Measurements from ENCODE around the gene NDRG4.

NDRG4 gene, protein sequence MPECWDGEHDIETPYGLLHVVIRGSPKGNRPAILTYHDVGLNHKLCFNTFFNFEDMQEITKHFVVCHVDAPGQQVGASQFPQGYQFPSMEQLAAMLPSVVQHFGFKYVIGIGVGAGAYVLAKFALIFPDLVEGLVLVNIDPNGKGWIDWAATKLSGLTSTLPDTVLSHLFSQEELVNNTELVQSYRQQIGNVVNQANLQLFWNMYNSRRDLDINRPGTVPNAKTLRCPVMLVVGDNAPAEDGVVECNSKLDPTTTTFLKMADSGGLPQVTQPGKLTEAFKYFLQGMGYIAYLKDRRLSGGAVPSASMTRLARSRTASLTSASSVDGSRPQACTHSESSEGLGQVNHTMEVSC

DNA sequence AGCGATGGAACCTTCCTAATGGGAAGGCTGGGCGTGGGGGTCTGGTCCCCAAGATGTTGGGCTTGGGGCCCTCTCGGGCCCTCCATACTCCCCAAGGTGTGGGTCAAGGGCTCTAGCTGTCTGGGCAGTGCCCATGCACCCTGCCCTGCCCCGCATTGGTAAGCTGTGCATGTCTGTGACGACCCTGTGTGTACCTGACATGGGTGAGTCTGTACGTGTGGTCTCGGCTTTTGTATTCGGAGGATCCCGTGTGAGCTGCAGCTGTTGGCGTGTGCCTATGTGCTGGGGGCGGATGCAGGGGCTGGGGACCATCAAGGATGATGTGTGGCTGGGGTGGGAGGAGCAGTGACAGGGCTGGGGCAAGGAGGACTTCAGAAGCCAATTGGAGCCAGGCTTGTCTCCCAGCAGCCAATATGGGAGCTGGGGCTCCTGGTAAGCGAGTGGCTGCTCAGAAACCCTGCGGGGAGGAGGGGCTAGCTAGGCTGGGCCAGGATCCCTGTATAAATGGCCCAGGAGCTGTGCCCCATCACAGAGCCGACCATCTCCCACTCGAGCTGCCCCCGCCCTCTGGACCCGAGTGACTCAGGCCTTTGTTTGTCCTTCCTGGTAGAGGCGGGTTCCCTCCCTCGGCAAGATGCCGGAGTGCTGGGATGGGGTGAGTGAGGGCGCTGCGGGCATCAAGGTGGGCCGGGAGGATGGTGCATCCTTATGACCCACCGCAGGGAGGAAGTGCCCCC lies at the start of gene NDRG4:
NDRG4 (plus strand) TSS at position 529 of the 737 bp plus-strand sequence; CDS start at position 635, 106 bp downstream.
- DNase-seq, result no peak

DNA sequence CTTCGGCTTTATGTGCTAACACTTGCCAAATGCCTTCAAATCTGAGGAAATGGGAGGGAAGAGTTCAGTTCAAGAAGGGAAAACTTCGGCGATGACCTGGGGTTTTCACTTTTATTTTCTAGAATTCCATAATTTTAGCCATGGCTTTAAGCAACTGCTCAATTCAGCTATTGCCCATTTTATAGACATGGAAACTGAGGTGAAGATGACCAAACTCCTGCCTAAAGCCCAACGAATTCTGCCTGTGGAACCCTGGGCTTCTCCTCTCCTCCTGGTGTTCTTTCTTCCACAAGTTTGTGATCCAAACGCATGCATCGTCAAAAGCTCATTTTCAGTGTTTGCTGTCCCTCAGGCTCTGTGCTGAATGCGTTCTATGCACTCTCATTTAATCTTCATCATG lies 49.4 kb upstream of the NDRG4 start:
- no peak for DNase-seq

DNA sequence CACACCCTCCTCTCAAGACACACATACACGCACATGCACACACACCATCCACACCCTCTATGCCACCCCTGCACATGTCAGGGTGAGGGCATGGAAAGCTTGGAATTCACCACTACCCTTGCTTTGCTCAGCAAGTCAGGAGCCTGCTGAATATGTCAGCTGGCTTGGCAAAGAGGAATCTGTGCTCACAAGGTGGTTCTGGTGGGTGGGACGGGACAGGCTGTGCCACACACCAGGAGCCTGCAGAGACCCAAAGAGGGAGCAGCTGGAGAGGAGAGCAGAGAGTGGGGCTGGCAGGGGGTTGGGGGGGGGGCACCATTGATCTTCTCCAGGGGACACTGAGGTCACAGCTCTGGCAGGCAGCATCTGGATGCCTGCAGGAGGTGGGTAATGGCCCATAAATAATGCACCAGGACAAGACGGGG lies 48.7 kb upstream of the NDRG4 start:
- no peak for DNase-seq

DNA sequence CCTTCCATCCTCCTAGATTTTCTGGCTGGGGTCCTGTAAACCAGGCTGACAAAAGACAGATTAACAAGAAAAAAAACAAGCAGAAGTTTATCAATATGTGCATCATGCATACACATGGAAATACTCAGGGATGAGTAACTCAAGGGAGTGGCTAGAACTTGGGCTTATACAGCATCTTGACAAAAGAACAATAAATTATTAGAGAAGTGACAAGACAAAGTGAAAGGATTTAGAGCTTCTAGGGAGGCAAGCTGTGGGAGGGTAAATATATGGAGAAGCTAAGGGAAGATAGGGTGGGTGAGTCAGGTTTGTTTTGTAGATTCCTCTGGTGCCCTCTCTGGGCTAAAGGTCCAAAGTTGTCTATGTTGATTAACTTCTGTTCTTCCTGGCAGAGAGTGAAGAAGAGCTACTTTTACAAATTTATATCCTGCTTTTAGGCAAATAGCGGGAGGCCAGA lies 48.0 kb upstream of the NDRG4 start:
- DNase-seq, result no peak

DNA sequence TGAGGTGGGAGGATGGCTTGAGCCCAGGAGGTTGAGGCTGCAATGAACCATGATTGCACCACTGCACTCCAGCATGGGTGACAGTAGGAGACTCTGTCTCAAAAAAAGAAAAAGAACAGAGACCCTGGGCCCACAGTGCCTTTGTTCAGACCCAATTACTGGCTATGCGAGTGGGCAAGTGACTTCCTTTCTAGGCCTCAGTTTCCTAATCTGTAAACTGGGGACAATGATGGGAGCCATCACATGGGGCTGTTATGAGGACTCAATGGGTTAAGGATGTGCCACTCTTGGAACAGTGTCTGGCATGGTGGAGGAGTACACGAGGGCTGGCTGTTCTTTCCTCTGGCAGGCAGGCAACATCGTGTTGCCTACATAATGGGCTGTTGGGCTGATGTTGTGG lies 47.3 kb upstream of the NDRG4 start:
- no peak for DNase-seq

DNA sequence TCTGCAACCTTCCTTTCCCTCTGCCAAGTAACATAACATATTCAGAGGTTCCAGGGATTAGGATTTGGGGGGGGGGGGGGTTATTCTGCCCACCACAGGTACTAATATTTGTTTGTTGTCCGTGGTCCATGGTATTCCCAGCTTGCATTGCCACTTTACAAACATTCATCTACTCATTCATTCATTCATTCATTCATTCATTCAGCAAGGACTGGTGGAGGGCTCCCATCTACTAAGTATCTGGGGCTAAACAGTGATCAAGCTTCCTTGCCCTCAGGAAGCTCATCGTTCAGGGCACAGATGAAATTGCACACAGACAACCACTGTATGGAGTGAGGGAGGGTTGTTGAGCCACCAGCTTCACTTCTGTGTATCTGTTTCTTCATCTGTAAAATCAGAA lies 45.8 kb upstream of the NDRG4 start:
- no peak for DNase-seq

DNA sequence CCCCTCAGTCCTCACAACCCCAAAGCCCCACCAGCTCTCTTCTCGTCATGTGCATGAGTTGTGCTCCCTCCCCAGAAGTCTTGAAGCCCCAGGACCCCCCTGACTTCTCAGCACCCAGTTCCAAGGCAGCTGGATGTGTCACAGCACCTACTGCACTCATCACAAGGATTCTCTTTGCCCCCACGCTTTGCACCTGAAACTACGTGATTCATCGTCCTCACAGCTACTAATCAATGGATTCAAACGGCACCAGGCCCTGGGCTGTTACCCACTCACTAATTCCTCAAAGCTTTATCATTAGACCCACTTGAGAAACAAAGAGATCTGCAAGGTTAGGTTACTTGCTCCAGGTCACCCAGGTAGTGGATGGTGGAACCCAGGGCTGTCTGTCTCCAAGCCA lies 45.1 kb upstream of the NDRG4 start:
- no peak for DNase-seq

DNA sequence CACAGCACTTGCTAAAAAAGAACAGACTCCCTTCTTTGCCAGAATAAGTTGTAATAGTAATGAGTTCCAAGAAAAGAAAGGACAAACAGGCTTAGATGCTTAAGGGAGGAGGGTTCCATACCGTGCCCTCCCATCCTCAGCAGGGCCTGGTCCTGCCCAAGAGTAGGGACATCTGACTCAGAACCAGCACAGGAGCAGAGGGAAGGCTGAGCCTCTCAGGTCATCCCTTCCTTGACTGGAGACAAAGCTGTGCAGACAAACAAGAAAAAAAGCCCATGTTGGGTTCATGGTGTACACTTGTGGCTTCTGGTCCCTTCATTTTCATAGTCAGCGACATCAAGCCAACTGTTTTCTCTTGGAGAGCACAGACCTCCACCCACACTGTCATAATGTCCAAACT lies 44.2 kb upstream of the NDRG4 start:
- DNase-seq, result no peak

DNA sequence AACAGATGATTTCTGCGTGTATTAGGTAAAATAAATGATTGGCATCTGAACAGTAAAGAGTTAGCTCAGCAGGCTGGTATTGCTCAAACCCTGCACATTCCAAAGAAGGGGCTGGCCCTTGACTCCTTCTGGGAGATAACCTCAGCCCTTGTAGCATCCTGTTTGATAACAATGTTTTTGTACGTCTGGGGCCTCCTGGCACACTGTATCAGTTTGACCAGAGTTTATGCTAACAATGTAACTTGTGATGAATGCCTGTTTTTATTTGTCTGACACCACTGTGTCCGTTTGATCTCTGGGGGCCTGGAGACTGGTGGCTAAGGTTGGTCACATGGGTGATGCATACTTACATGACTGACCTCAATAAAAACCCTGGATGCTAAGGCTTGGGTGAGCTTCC lies 43.8 kb upstream of the NDRG4 start:
- DNase-seq, result no peak

DNA sequence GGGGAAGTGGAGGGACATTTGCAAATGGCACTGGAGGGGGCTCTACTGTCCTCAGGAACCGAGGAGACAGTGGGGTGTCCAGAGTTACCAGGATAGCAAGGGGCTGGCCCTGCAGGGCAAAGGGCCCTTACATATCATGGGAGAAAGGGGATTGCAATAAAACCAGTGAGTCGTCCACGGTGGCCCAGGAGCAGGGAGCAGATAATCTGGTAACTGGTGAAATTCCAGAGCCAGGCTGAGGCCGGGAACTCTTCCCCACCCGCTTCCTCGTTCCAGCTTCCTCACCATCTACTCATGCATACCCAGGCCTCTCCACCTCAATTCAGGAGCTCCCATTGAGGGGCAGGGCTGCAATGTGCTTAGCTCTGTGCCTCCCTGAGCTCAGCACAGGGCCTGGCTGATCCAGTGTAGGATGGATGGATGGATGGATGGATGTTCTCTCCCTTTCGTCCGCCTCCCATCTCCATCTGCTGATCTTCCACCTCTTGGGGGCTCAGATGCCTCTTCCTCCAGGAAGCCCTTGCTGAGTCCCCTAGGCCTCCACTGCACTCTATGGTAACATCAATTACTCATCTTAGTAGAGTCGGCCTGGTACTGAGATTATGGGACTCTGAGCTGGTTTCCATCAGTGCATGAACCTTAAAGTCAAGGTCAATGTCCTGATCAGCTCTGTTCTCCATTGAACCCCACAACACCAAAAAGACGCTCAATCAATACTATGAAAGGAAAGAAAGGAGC lies 41.2 kb upstream of the NDRG4 start:
- no peak for DNase-seq

DNA sequence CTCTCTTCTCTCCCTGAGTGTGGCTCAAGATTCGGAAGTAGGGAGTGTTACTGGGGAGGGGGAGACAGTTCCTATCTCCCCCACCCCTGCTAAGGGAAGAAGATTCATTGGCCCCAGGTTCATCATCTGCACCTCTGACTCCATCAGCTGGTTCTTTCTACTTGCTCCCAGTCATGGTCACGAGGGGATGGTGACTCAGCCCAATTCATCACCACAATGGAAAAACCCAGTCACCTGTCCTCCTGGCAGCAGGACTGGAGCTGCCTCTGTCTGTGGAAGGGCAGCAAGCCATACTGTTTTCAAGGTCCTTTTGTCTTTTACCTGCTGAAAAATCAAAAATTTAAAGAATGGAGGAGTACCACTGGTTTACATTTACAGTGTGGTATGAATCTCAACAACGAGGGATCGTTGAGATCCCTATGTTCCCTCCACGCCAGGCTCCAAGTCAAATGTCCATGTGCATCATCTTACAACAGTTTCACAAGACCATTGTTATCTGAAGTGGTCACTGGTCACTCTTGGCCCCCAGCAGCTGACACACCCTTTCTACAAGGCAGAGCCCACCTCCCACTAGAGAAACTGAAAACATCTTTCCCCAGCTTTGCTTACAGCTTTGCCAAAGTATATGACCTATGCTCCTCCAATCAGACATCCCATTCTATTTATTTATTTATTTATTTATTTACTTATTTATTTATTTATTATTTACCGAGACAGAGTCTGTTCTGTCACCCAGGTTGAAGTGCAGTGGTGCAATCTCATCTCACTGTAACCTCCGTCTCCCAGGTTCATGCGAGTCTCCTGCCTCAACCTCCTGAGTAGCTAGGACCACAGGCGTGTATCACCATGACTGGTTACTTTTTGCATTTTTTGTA lies 40.4 kb upstream of the NDRG4 start:
- DNase-seq, result no peak

DNA sequence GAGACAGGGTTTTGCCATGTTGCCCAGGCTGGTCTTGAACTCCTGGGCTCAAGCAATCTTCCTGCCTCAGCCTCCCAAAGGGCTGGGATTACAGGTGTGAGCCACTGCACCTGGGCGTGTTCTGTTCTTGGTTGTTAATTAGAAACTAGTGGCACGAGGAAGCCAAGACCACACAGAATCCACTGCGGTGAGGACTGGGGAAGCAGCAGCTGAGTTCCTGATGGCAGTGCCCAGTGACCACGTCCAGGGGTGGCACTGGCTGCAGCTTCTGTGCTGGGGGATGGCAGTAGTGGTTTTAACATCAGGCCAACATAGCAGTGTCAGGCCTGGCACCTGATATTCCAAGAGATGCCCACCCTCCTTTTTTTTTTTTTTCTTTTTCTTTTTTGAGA lies 39.7 kb upstream of the NDRG4 start:
- no peak for DNase-seq

DNA sequence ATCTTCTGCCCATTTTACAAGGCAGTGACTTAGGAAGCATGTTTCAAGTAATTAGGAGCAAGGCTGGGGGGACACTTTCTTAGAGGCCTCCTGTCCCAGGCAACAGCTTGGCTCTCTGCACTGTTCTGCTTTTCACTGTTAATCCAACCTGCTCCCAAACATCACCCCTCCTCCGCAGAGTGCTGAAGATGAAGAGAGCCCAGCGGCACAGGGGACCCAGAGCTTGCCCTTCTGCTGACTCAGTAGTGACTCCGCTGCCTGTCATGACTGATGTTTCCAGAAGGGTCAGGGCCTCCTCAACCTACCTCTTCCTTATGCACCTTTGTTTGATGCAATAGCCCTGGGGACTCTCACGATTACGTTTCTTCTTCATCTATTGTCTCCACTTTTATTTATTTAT lies 38.9 kb upstream of the NDRG4 start:
- DNase-seq, result no peak

DNA sequence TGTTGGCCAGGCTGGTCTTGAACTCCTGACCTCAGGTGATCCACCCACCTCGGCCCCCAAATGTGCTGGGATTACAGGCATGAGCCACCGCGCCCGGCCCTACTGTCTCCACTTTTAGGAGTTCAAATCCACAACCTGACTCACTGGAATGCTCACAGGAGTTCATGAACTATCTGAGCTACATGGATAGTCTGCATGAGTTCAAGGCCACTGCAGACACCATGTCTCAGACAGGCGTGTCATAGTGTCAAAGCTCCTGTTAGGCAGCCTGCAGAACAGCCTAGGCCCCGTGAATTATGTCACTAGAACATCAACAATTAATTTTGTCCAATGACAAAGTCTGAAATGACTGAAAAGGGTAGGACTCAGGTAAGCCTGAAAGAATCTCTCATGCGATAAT lies 38.3 kb upstream of the NDRG4 start:
- DNase-seq, result no peak

DNA sequence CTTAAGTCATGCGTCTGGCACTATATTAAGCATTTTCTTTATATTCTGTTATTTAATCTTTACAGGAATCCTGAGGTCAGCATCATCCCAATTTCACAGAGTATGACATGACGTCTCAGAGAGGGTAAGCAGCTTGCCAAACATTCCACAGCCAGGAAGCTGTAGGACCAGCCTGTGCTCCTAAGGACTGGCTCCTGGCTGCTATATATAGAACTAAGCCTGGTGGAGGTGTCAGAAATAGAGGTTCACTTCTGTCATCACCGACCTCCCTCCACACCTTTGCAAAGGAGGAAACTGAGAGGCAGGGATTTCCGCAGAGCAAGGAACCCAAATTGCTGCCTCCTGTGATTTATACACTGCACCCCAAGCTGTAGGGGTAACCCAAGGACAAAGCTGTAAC lies 37.9 kb upstream of the NDRG4 start:
- DNase-seq, result no peak

DNA sequence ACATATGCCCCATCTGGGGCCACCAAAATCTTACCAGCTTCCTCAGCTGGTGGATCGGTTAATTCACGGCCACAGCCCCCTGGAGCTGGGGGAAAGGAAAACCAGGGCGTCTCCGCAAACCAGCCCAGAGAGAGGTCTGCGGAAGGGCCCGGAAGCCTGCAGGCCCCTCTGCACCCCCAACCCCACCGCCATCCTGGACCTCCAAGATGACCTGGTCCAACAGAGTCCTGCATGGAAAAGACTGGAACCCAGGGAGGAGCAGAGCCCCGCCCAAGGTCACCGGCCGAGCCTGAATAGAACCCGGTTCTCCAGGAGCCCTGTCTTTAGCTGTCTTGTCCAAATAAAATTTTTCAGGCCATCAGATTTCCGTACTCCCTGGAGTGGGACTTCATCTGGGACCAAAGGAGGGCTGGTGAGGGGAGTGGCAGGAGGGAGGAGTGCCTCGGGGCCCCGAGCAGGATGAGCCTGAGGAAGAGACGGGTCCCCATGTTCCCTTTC lies 37.4 kb upstream of the NDRG4 start:
- DNase-seq, result no peak

DNA sequence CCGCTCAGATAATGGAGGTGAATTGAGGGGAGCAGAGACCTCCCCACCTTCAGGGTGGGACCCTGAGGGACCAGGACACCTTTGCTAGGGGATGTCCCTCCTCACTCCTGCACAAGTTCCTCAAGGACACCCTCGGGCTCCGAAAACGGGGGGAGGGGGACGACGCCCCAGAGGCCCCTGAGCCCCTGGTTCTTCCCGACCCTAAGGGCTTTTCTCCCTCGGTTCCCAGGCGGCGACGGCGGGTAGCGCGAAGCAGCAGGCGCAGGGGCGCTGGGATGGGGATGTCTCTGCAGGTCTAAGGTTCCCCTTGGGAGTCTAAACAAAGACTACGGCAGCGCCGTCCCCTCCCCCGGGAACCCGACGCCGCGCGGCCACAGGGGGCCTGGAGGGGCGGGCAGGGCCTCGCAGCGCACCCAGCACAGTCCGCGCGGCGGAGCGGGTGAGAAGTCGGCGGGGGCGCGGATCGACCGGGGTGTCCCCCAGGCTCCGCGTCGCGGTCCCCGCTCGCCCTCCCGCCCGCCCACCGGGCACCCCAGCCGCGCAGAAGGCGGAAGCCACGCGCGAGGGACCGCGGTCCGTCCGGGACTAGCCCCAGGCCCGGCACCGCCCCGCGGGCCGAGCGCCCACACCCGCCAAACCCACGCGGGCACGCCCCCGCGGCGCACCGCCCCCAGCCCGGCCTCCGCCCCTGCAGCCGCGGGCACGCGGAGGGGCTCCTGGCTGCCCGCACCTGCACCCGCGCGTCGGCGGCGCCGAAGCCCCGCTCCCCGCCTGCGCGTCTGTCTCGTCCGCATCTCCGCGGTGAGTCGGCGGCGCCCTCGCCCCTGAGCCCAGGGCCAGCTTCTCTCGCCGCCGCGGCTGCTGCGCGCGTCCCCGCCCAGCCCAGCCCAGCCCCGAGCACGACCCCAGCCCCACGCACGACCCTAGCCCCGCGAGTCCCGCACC lies 36.7 kb upstream of the NDRG4 start:
- no peak for DNase-seq

DNA sequence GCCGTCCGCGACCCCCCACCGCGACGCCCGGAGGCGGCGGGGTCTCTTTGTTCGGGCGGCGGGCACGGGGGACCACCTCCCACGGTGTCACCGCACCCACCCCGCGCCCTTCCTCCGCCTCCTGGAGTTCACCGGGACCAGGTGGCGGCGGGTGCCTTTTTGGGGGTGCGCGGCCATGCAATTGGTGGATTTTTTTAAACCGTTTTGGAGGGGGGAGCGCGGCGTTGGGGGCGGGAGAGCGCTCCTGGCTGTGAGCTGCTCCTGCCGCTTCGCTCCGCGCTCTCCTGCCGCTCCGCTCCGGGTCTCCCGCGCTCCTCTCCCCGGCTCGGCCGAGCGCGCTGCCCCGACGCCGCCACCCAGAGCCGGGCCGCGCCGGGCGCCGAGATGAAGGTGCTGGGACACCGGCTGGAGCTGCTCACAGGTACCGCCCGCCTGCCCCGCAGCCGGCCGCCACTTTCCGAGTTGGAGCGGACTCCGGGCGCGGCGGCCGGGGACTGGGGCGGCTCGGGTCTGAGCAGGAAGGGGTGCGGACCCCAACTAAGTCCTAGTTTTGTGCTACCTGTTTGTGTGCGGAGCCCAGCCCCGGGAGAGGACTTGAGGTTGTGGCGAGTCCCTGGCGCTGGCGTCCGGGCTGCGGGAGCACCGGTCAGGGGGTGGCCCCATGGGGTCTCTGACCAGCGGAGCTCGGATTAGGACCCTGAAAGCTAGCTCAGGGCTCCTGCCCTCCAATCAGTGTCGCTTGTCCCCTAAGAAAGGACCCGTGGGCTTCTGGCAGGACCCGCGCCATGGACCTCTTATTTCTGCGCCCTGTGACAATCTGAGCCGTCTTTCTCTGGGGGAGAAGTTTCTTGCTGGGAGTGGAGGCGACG lies 35.7 kb upstream of the NDRG4 start:
- no peak for DNase-seq

DNA sequence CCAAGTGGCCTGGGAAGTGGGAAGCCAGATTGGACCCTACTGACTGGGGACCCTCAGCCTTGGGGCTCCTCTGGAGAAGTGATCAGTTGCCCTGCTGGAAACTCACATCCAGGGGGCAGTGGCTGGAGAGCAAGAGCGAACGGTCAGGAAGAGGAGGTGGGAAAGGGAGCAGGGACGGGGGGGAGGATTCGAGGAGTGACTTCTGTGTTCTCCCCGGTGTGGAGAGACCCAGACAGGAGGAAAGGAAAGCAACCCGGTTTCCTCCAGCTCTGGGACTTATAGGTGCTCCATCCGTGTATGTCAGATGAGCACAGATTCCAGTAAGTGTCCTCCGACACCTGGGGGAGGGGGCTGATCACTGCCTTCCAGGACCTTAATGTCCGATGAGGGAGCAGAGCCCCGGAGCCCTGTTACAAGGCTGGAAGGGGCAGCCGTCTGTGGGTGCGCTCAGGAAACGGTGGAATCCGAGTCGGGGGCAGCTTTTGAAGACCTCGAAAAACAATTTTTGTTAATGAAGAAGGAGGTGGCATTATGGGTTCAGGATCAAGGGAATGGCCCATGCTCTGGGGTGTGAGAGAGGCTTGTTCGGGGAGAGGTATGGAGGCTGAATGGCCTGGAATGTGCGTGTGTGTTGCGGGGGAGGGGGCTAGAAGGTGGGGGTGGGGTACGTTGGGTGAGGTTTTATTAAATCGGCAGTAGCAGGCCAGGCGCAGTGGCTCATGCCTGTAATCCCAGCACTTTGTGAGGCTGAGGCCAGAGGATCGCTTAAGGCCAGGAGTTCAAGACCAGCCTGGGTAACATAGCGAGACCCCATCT lies 34.8 kb upstream of the NDRG4 start:
- no peak for DNase-seq

Measured in activated CD4-positive, alpha-beta T cell treated with anti-CD3 and anti-CD28 coated beads, Interleukin-2, amount 50 U/mL, for 1 hour (primary cell).